Suprapubic skin (tissue), 2 donors: Measurements from ENCODE around the gene CDH26.

ENCODE experiments used
- EP300 ChIP-seq: sonication (generic); formaldehyde crosslinking; IDR thresholded peaks from one replicate; pipeline ENCODE4 v1.6.1; 2017; ENCODE audit warnings: antibody characterized with exemption
- POLR2A ChIP-seq, 2 donors: fragments of 450-650 bp; IDR thresholded peaks; one replicate each; pipeline ENCODE4 v1.6.1; 2017; ENCODE audit warnings: antibody characterized with exemption in 2 of 2, mild to moderate bottlenecking in 2 of 2, moderate library complexity in 2 of 2

DNA sequence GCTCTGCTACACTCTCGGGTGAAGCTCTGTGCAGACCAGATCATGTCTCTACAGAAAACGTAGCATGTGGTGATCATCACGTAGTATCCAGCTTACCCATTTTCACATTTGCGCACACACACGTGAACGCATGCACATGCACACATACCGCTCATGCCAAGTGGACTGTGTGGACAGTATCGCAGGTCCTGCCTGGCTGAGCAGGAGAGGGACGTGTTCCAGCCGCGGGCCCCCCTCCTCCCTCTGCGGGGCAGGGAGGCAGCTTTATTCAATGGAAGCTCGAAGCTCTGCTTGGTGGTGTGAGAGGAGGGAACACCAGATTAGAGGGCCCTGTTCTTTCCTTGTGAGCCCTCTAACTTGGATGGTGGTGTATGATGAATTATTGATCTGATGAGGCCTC, 51.1 kb downstream of the CDH26 start:
- no peak for TF ChIP-seq POLR2A (IDR thresholded peaks at IDR 0.05)
- TF ChIP-seq EP300 = no peak
